IMR-90 (cell line): ENCODE results near the gene PARVB. TPM values are rescaled to one million over a fixed set of nuclear protein-coding genes. Genes with fewer than 3 reads are reported as not detected.

Experiments
- ATAC-seq: fragments of 200-7000 bp; cut with Tn5 transposase; 2 replicates; pipeline ENCODE4 v1.9.1; 2020; ENCODE audit warnings: low read depth, mild to moderate bottlenecking, moderate library complexity
- BruUV-seq: library from RNA; stranded (reverse); fragments of 400-500 nt; replicated peaks from 2 replicates; lab custom pipeline; 2021; lab: Mats Ljungman, UMichigan
- CTCF ChIA-PET: fragments of 300-600 bp; formaldehyde crosslinking; extraction: SDS; loops from one replicate; lab custom pipeline; 2021; ENCODE audit warnings: antibody characterized with exemption; lab: Yijun Ruan, JAX
- POLR2A ChIA-PET: fragments of 300-600 bp; sonication (Branson Sonifier 250); formaldehyde crosslinking; loops from one replicate; lab custom pipeline; 2022; ENCODE audit warnings: antibody characterized with exemption; ENCODE audit not compliant: unreplicated experiment; lab: Charles Lee
- DNase-seq: peaks from one replicate; pipeline ENCODE4 v3.0.0; 2013
- H2AFZ ChIP-seq: replicated peaks from 2 replicates; pipeline ENCODE3; 2013; ENCODE audit warnings: low read length, mild to moderate bottlenecking; ENCODE audit not compliant: poor library complexity
- H2AK5ac ChIP-seq: 2 replicates; pipeline ENCODE4 v1.6.1; 2013; ENCODE audit warnings: low read depth, low read length, inconsistent platforms
- H2AK9ac ChIP-seq: replicated peaks from 2 replicates; pipeline ENCODE3; 2013; ENCODE audit warnings: mild to moderate bottlenecking, low read depth, low read length, moderate library complexity; ENCODE audit not compliant: poor library complexity
- H2BK120ac ChIP-seq: 2 replicates; pipeline ENCODE4 v1.6.1; 2013; ENCODE audit warnings: low read depth, low read length, inconsistent platforms
- H2BK15ac ChIP-seq: 3 replicates; pipeline ENCODE4 v1.6.1; 2013; ENCODE audit warnings: low read depth, low read length, inconsistent platforms
- H2BK20ac ChIP-seq: 2 replicates; pipeline ENCODE4 v1.6.1; 2013; ENCODE audit warnings: low read depth, mild to moderate bottlenecking, inconsistent platforms, low read length, moderate library complexity
- H2BK5ac ChIP-seq: 2 replicates; pipeline ENCODE4 v1.6.1; 2013; ENCODE audit warnings: mild to moderate bottlenecking, low read depth, low read length, inconsistent platforms; ENCODE audit not compliant: poor library complexity, severe bottlenecking
- H3K14ac ChIP-seq: replicated peaks from 2 replicates; pipeline ENCODE4 v1.6.1; 2013; ENCODE audit warnings: low read depth, low read length, inconsistent platforms
- H3K18ac ChIP-seq: 2 replicates; pipeline ENCODE4 v1.6.1; 2013; ENCODE audit warnings: low read depth, low read length, control low read depth
- H3K23ac ChIP-seq: 2 replicates; pipeline ENCODE4 v1.6.1; 2013; ENCODE audit warnings: low read depth, low read length, inconsistent platforms
- H3K27ac ChIP-seq: 2 replicates; pipeline ENCODE4 v1.5.1; 2013; ENCODE audit warnings: mild to moderate bottlenecking, control low read depth, low read length; ENCODE audit not compliant: insufficient read depth
- H3K27me3 ChIP-seq: 2 replicates; pipeline ENCODE4 v1.6.1; 2013; ENCODE audit warnings: low read length; ENCODE audit not compliant: control insufficient read depth, insufficient read depth
- H3K36me3 ChIP-seq: 2 replicates; pipeline ENCODE4 v1.6.1; 2013; ENCODE audit warnings: low read length, mixed read lengths; ENCODE audit not compliant: control insufficient read depth, insufficient read depth
- H3K4ac ChIP-seq: 2 replicates; pipeline ENCODE4 v1.6.1; 2013; ENCODE audit warnings: low read depth, low read length, inconsistent platforms
- H3K4me1 ChIP-seq: 2 replicates; pipeline ENCODE4 v1.6.1; 2013; ENCODE audit warnings: low read length, mixed read lengths; ENCODE audit not compliant: control insufficient read depth, insufficient read depth
- H3K4me2 ChIP-seq: 2 replicates; pipeline ENCODE4 v1.6.1; 2013; ENCODE audit warnings: low read depth, mild to moderate bottlenecking, control low read depth, low read length, moderate library complexity
- H3K4me3 ChIP-seq: 2 replicates; pipeline ENCODE4 v1.5.1; 2013; ENCODE audit warnings: low read depth, mild to moderate bottlenecking, control low read depth, low read length, moderate library complexity; ENCODE audit not compliant: insufficient read depth
- H3K56ac ChIP-seq: 2 replicates; pipeline ENCODE4 v1.6.1; 2013; ENCODE audit warnings: low read length, inconsistent platforms; ENCODE audit not compliant: insufficient read depth; ENCODE audit errors: extremely low read depth
- H3K79me1 ChIP-seq, 2 experiments: 2 replicates each; pipeline ENCODE4 v1.6.1; 2013; ENCODE audit warnings: low read length in 2 of 2, inconsistent platforms in 1 of 2, low read depth in 1 of 2
- H3K9ac ChIP-seq: 2 replicates; pipeline ENCODE4 v1.6.1; 2013; ENCODE audit warnings: low read depth, low read length, control low read depth
- H3K9me1 ChIP-seq: 2 replicates; pipeline ENCODE4 v1.6.1; 2013; ENCODE audit warnings: low read length, inconsistent platforms; ENCODE audit not compliant: insufficient read depth
- H3K9me3 ChIP-seq: 2 replicates; pipeline ENCODE4 v1.6.1; 2013; ENCODE audit warnings: low read length; ENCODE audit not compliant: control insufficient read depth, insufficient read depth
- H4K20me1 ChIP-seq: 2 replicates; pipeline ENCODE4 v1.6.1; 2013; ENCODE audit warnings: low read length, inconsistent platforms; ENCODE audit not compliant: insufficient read depth
- H4K5ac ChIP-seq: 2 replicates; pipeline ENCODE4 v1.6.1; 2013; ENCODE audit warnings: mild to moderate bottlenecking, low read depth, low read length, control low read depth
- H4K8ac ChIP-seq, 2 experiments: 2 replicates each; pipeline ENCODE4 v1.6.1; 2013; ENCODE audit warnings: low read depth in 2 of 2, low read length in 2 of 2, control low read depth in 1 of 2, inconsistent platforms in 1 of 2
- H4K91ac ChIP-seq: 2 replicates; pipeline ENCODE4 v1.6.1; 2013; ENCODE audit warnings: low read depth, low read length, inconsistent platforms; ENCODE audit not compliant: insufficient read depth
- CEBPB ChIP-seq: IDR thresholded peaks from 2 replicates; pipeline ENCODE4 v1.6.1; 2012; ENCODE audit warnings: low read depth, low read length, improper control_type of control experiment
- FOS ChIP-seq: fragments of 150-350 bp; IDR thresholded peaks from 2 replicates; pipeline ENCODE4 v1.6.1; 2016; ENCODE audit warnings: low read depth, low read length
- WGBS, 2 experiments: methylation state at CpG; one replicate each; pipeline versions ENCODE4 v1.1.5 to v1.1.7; 2013; ENCODE audit warnings: missing lambda C conversion rate in 2 of 2; ENCODE audit not compliant: insufficient read length in 1 of 2; ENCODE audit errors: extremely low coverage in 2 of 2; 5-methylcytosine and 5-hydroxymethylcytosine counted together
- dilution Hi-C: fragments of 300-500 bp; cut with HindIII; formaldehyde crosslinking; loops from one replicate; pipeline ENCODE4 v1.14.3; 2018; ENCODE audit warnings: low sequenced_read_pairs; ENCODE audit not compliant: unreplicated experiment
- in situ Hi-C: fragments of 300-500 bp; cut with MboI; formaldehyde crosslinking; loops from 3 replicates; pipeline ENCODE4 v1.14.3; 2019; ENCODE audit warnings: low sequenced_read_pairs, inconsistent platforms, mixed read lengths
- intact Hi-C: fragments of 100-400 bp; cut with micrococcal nuclease; formaldehyde crosslinking; loops from 2 replicates; pipeline ENCODE4 v1.10.0; 2022
- polyA plus RNA-seq, 3 experiments: library from polyadenylated mRNA; depleted of rRNA; stranded (reverse); fragments of >200 nt; gene quantifications; 2 replicates each; pipeline ENCODE4 v1.2.3, GENCODE V29; 2012; ENCODE audit warnings: low replicate concordance in 1 of 3
- total RNA-seq: library from RNA; depleted of rRNA; stranded (reverse); fragments of >200 nt; gene quantifications from 2 replicates; pipeline ENCODE4 v1.2.3, GENCODE V29; 2012

PARVB gene
- total and polyA plus RNA-seq, 2 of the 4 experiments (the other 2 are of a cell fraction) = 44.3 to 53.9 TPM

- Histone ChIP-seq H3K56ac (no peak overlapping the region), H3K4me2 (no peak overlapping the region), H3K79me1 (peaks cover 3% of the 10 kb centered on the region in 2 experiments; a peak in 2 of 4 replicates), H2BK120ac (no peak overlapping the region), H2BK20ac (no peak overlapping the region), H3K4me1 (no peaks in the 10 kb centered on the region), H4K91ac (no peak overlapping the region), H3K14ac (no peak overlapping the region), H2AK5ac (no peak overlapping the region), H3K27ac (no peak overlapping the region), H3K18ac (no peak overlapping the region), H3K27me3 (no peaks in the 10 kb centered on the region), H2BK15ac (no peak overlapping the region), H3K4me3 (no peak overlapping the region), H3K4ac (no peak overlapping the region), H4K5ac (no peak overlapping the region), H2AFZ (peak overlapping the region; percentile 41), H3K9me3 (no peaks in the 10 kb centered on the region), H3K9ac (no peak overlapping the region), H3K36me3 (no peaks in the 10 kb centered on the region), H3K23ac (no peak overlapping the region), H2BK5ac (no peak overlapping the region), H4K8ac (no peak overlapping the region), H4K20me1 (no peaks in the 10 kb centered on the region; the same call in none of the 2 replicates), H2AK9ac (no peak overlapping the region), H3K9me1 (no peaks in the 10 kb centered on the region)
- no CpG with 5 or more reads among the region's 12 CpGs for WGBS, 2 experiments
- TF ChIP-seq CEBPB (no peak), FOS (no peak)
- in situ Hi-C loops = loop anchor here (5.0 kb wide), 1 partner anchor 78 kb away; no protein-coding TSS in a partner anchor
- intact Hi-C loops = no loop called here
- DNase-seq = no peak
- POLR2A ChIA-PET = no interaction called here
- CTCF ChIA-PET = no interaction called here
- dilution Hi-C loops = no loop called here
- ATAC-seq = no peak
- BruUV-seq = no TSS peak
These were observed 50.9 kb downstream of the PARVB start for GRCh38 chr22:44075022-44075421.
